Renal pelvis (tissue), 12 donors: ENCODE results near the gene CCDC171. TPM values are rescaled to one million over a fixed set of nuclear protein-coding genes. Genes with fewer than 3 reads are reported as not detected.
"Not testable (repeated sequence)": the region's sequence is repeated elsewhere in the genome, so short reads cannot be mapped to it uniquely, and the experiment has no call there.

Source experiments
- DNase-seq: peaks from one replicate; pipeline ENCODE4 v3.0.0-alpha.2; 2013
- long read RNA-seq, 16 experiments: transcript quantifications; one replicate each; lab custom pipeline, GENCODE V29; 2026
- polyA plus RNA-seq, 3 donors: library from polyadenylated mRNA; unstranded; fragments of 120-200 nt; gene quantifications; one replicate each; pipeline ENCODE4 v1.2.1, GENCODE V29; 2013; ENCODE audit not compliant: insufficient read length in 3 of 3

Gene CCDC171
- 1 to 10 TPM; 3.5 to 6.6 (median 6.1) TPM for polyA plus RNA-seq
- long read RNA-seq, donor 1 = 0 reads
- long read RNA-seq, donor 2 = 0 reads
- long read RNA-seq, donor 3 = 0 reads
- long read RNA-seq, donor 4 = 0 reads
- long read RNA-seq, donor 5 = 0 reads
- long read RNA-seq, donor 6 = 0 reads
- long read RNA-seq, donor 7 = 0 reads
- long read RNA-seq, donor 8 = 0 reads
- long read RNA-seq, donor 9 = 0 reads
- long read RNA-seq, donor 10 = 0 reads
- long read RNA-seq, donor 11 = 0 reads
- long read RNA-seq, donor 12 = 0 reads
- long read RNA-seq, donor 13 = 0 reads
- long read RNA-seq, donor 14 = 0 reads
- long read RNA-seq, donor 15 = 0 reads
- long read RNA-seq, donor 16 = 0 reads

DNA sequence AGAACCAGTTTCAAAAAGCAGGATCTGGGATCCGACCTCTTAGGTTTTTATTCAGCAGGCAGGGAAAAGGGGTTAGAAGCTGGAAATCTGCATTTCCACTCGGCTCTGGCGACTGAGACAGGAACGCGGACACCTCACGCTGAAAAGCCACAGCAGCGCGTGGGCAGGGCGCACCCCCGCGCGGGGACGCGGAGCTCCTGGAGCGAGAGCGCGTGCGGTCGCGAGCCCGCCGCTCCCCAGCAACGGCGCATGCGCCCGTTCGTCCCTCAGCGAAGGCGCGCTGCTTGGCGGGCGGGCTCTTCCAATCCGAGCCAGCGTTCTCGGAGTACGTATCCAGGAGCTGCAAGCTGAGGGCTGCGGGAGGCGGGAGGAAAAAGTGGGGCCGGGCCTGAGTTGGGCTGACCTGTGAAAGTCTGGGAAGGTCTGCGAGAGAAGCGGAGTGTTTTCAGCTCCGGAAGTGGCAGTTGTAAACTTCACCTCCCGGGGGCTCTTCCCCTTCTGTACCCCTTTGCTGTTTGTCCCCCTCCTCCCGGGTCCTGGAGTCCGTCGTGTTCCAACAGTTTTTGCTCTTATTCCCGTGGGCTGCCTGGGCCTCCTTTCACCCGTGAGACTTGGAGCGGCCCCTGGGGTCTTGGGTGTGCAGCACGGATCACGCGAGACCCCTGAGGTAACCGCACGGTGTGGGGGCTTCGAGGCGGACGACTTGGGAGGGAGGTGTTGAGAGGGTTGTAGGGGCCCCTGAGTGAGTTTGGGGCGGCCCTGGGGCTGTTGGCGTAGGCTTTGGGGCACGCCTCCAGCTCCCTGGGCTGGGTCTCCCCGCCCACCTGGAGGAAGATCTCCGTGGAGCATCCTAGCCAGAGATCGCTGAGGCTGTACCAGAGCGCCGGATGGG is at the start of gene CCDC171:
Gene CCDC171, plus strand, starts transcription at position 408 of the 892 bp plus-strand sequence. CDS start 11,046 bp downstream, outside the sequence.
- DNase-seq = peak; percentile 97

DNA sequence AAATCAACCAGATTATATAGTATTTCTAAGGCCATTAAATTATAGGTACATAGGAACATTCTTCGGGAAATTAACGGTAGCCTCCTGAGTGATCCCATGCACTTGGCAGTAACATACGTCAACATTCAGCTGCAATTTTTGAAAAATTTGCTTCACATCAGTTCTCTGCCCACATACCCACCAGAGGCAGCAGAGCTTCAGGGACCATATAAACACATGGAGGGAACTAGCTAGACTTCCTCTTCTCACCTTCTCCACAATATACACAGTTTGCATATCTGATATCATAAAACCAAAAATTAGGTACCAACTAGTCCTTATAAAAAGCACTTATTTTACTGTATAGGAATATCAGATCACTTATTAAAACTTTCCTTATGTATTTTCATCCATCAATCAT is 46.9 kb upstream of the CCDC171 start:
- DNase-seq = no peak

DNA sequence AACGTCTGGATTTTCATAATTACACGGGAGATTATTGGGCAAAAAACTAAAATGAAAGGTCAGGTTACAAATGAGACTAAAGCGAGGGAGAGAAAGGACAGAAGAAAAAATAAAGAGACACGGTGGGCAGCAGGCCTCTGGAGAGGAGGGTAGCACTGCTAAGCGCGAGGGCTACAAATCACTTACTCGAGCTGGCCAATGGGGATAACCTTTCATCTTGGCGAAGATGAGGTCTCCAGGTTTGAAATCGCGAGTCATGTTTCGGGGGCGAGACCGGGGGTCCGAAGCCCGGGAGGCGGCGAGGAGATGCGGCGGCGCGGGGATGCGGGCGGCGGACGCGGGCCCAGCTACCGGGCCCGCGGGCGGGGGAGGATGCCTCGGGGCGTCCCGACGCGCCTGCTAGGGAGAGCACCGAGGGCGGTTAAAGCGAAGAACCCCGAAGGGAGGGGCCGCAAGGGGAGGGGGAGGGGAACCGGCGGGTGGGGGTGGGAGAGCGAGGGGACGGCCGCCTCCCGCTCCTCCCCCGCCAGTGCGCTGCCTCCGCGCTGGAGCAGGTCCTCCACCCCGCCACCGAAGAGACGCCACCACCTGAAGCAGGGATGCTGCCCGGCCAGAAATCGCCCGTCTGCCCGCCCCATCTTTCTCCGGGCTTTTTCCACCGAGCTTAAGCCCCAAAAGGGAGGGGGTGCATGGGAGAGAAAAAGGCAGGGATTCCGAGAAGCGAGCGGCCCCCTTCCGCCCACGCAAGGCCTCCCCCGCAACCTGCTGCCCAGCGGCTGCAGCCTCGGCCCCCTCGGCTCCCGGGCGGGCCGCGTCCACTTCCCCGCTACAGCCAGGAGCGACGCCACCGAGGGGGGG is 42.7 kb upstream of the CCDC171 start:
- peak; percentile 47 for DNase-seq

- DNase-seq = peak; percentile 86
These were observed 41.9 kb upstream of the CCDC171 start, which contains the start of gene PSIP1 for GRCh38 chr9:15510789-15511575. Gene PSIP1 (minus strand): TSS chr9:15510970. CDS start chr9:15510188, 782 bp downstream.

- DNase-seq = no peak
These were observed 40.6 kb upstream of the CCDC171 start for GRCh38 chr9:15512204-15512603.

- no peak for DNase-seq
These were observed 40.0 kb upstream of the CCDC171 start for GRCh38 chr9:15512889-15513288.

- no peak for DNase-seq
These were observed 39.5 kb upstream of the CCDC171 start for GRCh38 chr9:15513335-15513734.

DNA sequence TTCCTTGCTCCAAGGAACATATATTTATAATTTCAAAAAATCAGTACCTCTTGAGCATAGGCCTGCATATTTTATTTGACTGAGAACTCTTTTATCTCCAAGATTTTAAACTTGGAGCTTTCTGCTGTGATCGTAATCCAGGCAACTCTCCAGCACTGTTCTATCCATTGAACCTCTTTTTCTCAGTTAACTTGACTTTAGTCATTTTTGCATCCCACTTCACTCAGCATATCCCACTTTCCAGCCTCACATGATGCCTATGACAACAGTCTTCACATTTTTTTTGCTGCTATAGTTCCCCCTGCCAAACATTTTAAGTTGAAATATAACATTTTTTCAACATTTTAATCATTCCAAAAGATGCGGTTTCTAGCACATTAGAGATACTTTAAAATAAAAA is 33.0 kb upstream of the CCDC171 start:
- no peak for DNase-seq

GRCh38 chr9:15521254-15521653 is 31.6 kb upstream of the CCDC171 start:
- DNase-seq = no peak

DNA sequence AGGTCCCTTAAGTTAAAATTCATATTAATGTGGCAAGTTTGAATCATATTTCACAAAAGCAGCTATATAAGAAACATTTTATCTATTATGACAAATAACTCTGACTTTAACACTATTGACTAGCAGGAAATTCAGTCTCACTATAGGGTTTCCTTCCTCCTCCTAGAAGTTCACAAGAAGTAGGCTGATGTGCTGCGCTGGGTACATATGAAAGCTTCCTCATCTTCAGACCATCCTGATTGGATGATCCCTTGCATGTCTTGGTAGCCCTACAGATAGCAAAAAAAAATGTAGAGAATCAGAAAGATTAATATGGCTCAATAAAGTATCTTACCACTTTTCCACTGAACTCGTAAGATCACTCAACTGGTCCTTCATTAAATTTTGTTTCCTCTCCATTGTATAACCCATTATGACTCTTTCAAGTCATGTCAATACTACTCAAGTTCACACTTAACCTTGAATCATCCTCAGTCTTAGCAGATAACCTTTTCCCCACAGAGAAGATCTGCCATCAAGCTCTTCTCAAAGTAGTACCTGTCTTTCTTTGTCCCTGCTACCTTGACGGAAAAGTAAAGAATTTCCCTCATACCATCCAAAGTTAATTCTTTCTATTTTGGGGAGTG is 30.6 kb upstream of the CCDC171 start:
- DNase-seq = no peak

- no peak for DNase-seq
These were observed 27.9 kb upstream of the CCDC171 start for GRCh38 chr9:15524845-15525455.

DNA sequence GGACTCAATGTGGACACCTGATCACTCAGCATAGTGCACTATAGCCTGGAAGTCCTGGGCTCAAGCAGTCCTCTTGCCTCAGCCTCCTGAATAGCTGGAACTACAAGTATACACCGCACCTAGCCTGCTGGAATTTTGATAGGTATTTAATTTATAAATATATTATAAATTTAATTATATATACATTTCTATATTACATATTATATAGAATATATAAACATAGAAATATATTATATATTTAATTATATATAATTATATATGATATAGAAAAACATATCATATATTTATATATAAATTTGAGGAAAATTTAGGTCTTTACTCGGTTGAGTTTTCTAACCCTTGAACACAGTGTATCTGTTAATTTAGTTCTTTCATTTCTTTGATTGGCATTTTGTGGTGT is 26.9 kb upstream of the CCDC171 start:
- no peak for DNase-seq

GRCh38 chr9:15527035-15527434 is 25.8 kb upstream of the CCDC171 start:
- not testable (repeated sequence) for DNase-seq

GRCh38 chr9:15529566-15530324 is 23.1 kb upstream of the CCDC171 start:
- DNase-seq = no peak

- DNase-seq = no peak
These were observed 21.5 kb upstream of the CCDC171 start for GRCh38 chr9:15531380-15531779.

- DNase-seq = peak; percentile 40
These were observed 11.0 kb upstream of the CCDC171 start for GRCh38 chr9:15541872-15542271.

DNA sequence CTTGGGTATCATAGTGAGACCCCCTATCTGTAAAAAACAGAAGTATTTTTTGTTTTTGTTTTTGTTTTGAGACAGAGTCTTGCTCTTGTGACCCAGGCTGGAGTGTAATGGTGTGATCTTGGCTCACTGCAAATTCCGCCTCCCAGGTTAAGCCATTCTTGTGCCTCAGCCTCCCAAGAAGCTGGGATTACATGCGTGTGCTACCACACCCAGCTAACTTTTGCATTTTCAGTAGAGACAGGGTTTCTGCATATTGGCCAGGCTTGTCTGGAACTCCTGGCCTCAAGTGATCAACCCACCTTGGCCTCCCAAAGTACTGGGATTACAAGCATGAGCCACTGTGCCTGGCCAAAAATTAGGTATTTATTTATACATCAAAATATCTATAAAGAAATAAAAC is 10.2 kb upstream of the CCDC171 start:
- DNase-seq = no peak

DNA sequence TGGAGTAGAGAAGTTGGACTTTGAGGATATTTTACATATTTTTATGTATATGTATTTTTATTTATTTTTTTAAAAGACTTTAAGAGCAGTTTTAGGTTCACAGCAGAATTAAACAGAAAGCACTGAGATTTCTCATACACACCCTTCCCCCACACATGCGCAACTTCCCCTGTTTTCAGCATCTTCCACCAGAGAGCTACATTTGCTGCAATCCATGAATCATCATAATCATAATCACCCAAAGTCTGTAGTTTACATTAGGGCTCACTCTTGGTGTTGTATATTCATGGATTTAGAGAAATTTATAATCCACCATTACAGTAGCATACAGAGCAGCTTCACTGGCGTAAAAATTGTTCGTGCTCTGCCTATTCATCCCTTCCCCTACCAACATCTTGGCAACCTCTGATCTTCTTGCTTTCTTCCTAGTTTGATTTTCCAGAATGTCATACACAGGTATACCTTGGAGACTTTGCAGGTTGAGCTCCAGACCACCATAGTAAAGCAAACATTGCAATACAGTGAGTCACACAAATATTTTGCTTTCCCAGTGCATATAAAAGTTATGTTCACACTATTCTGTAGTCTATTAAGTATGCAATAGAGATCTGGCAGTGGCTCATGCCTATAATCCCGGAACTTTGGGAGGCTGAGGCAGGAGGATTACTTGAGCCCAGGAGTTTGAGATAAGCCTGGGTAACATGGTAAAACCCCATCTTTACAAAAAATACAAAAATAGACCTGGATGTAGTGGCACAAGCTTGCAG is 9.6 kb upstream of the CCDC171 start:
- no peak for DNase-seq

DNA sequence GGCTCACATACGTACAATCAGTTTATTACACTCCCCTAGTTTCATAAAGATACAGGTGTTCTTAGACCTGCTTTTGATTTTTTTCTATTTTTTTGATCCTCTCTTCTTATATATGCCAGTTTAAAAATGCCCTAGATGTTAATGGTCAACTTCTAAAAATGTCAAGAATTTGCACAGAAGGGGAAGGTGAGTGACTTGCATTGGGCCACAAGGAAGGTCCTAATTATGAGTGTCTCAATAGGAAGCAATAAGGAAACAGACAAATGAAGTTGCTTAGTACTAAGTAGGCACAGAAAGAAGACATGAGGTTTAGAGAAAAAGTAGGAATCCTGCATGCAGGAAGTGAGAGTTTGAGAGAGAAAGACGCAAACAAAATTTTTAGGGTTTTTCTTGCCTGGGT is 3.2 kb upstream of the CCDC171 start:
- DNase-seq = no peak
